Mammary epithelial cell (primary cell): ENCODE results near the gene NRXN2.

Source experiments
- CTCF ChIP-seq, 2 donors: IDR thresholded peaks in 1 of 2; conservative IDR thresholded peaks in 1 of 2; 2 replicates each; pipeline ENCODE4 v1.5.1; 2011 to 2012; ENCODE audit warnings: inconsistent platforms in 2 of 2, low read length in 2 of 2, mild to moderate bottlenecking in 2 of 2, control low read depth in 1 of 2, low read depth in 1 of 2; ENCODE audit not compliant: insufficient read depth in 1 of 2; ENCODE audit errors: extremely low read depth in 1 of 2
- EZH2 ChIP-seq: IDR thresholded peaks from 2 replicates; pipeline ENCODE4 v1.6.1; 2012; ENCODE audit warnings: low read length, inconsistent platforms, borderline replicate concordance

- TF ChIP-seq CTCF (conservative IDR thresholded peaks at IDR 0.05 in 1 of 2, IDR thresholded peaks at IDR 0.05 in 1 of 2; ENCODE audit: extremely low read depth in 1 of 2, insufficient read depth in 1 of 2, low read depth in 1 of 2, low read length in 2 of 2) (no peak), EZH2 (no peak)
Observed at GRCh38 chr11:64580412-64580811, 142.6 kb downstream of the NRXN2 start.
